ENCODE measurements around the gene DIO1.
A peak's percentile ranks its signal among the peaks of the same experiment; 100 is the strongest.

Gene DIO1

GRCh38 chr1:53899206-53899628 lies 5.2 kb downstream of the DIO1 start:
- Mint-ChIP-seq H3K27me3 (ENCODE audit: low read depth, poor library complexity) (peaks cover 15% of the 10 kb centered on the region), H3K27ac (peak overlapping the region; percentile 50), H3K36me3 (ENCODE audit: low read depth) (no peaks in the 10 kb centered on the region), H3K4me1 (peaks cover 43% of the 10 kb centered on the region), H3K9me3 (no peaks in the 10 kb centered on the region), H3K4me3 (no peak overlapping the region)
- no peak for TF ChIP-seq CTCF (IDR thresholded peaks at IDR 0.05)
- DNase-seq = no peak

DNA sequence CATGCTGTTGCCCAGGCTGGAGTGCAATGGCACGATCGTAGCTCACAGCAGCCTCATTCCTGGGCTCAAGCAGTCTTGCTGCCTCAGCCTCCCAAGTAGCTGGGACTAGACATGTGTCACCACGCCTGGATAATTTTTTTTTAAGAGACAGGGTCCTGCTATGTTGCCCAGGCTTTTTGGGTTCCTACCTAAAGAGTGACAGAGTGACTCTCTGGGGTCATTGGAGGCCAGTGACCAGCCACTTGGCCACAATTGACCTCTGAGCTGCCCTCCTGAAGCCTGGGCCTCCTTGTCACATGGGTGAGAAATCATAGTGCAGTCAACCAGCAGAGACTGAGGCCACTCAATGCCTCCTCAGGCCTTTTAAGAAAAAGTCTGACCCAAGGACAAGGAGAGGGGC lies 5.7 kb downstream of the DIO1 start:
- Mint-ChIP-seq H3K27me3 (ENCODE audit: low read depth, poor library complexity) (peaks cover 12% of the 10 kb centered on the region), H3K27ac (no peak overlapping the region), H3K9me3 (no peaks in the 10 kb centered on the region), H3K4me3 (no peak overlapping the region), H3K36me3 (ENCODE audit: low read depth) (no peaks in the 10 kb centered on the region), H3K4me1 (peaks cover 38% of the 10 kb centered on the region)
- no peak for DNase-seq
- TF ChIP-seq CTCF (IDR thresholded peaks at IDR 0.05) = no peak

DNA sequence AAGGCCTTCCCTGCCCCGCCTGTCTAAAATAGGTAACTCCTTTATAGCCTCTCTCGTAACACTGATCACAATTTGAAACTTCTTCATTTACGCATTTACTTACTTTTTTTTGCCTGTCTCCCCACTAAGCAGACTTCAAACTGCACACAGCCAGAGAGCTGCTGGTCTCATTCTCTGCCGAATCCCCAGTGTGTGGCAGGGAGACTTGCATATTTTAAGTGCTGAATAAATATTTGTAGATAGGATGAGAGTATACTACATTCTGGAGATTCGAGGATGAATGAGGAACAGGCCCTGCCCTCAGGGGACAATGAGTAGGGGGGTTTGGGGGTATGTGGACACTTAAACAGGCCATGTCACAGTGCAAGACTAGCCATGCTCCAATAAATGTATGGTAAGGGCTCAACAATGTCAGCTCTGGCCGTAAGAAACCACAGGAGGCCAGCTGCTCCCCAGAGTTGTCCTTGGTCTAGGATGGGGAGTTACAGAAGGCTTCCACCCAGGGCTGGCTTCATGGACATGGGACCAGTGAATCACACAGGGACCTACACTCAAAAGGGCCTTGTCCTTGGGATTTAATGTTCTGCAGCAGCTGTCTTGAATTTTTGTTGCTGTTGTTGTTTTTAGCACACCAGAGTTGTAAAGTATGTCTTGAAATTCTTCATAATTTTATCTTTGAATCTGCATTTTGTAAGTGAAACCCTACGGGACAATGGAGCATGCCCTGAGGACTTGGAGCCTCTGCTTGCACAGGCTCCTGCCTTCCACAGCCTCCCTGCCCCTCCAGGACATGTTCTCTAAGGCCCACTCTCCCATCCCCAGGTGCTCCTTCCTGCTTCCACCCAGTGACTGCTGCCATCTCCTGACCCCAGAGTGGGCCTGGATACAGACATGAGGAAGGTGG lies 8.5 kb downstream of the DIO1 start:
- H3K9me3 Mint-ChIP-seq = no peaks in the 10 kb centered on the region
- no peak overlapping the region for H3K27ac Mint-ChIP-seq
- H3K27me3 Mint-ChIP-seq (ENCODE audit: low read depth, poor library complexity) = peaks cover 3% of the 10 kb centered on the region
- peaks cover 15% of the 10 kb centered on the region for H3K4me1 Mint-ChIP-seq
- no peak for TF ChIP-seq CTCF (IDR thresholded peaks at IDR 0.05)
- no peak for DNase-seq
- no peak overlapping the region for H3K4me3 Mint-ChIP-seq
- no peaks in the 10 kb centered on the region for H3K36me3 Mint-ChIP-seq (ENCODE audit: low read depth)

DNA sequence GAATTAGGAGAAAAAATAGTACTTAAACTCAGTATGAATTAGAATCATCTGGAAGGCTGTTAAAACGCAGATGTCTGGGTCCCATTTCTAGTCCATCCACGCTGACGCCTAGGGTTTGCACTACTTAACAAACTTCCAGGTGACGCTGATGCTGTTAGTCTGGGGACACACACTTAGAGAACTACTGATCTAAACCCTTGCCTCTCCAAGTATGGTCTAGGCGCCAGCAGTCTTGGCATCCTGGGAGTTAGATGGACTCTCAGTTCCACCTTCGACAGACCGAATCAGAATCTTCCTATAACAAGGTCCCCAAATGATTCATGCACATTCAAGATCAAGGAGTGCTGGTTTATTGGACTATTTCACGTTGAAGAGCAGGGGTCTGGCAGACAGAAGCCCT lies 11.5 kb downstream of the DIO1 start:
- Mint-ChIP-seq H3K4me1 (no peaks in the 10 kb centered on the region), H3K36me3 (ENCODE audit: low read depth) (no peaks in the 10 kb centered on the region), H3K9me3 (no peaks in the 10 kb centered on the region), H3K27ac (no peak overlapping the region), H3K4me3 (no peak overlapping the region), H3K27me3 (ENCODE audit: low read depth, poor library complexity) (peaks cover 6% of the 10 kb centered on the region)
- DNase-seq = no peak
- no peak for TF ChIP-seq CTCF (IDR thresholded peaks at IDR 0.05)

- DNase-seq = no peak
- Mint-ChIP-seq H3K27ac (no peak overlapping the region), H3K4me1 (no peaks in the 10 kb centered on the region), H3K27me3 (ENCODE audit: low read depth, poor library complexity) (peaks cover 5% of the 10 kb centered on the region), H3K4me3 (no peak overlapping the region), H3K36me3 (ENCODE audit: low read depth) (no peaks in the 10 kb centered on the region), H3K9me3 (no peaks in the 10 kb centered on the region)
- no peak for TF ChIP-seq CTCF (IDR thresholded peaks at IDR 0.05)
Observed at GRCh38 chr1:53906121-53906520, 12.1 kb downstream of the DIO1 start.

GRCh38 chr1:53909946-53910345 lies 16.0 kb downstream of the DIO1 start:
- Mint-ChIP-seq H3K36me3 (ENCODE audit: low read depth) (no peaks in the 10 kb centered on the region), H3K27ac (no peak overlapping the region), H3K27me3 (ENCODE audit: low read depth, poor library complexity) (peaks cover 2% of the 10 kb centered on the region), H3K9me3 (no peaks in the 10 kb centered on the region), H3K4me1 (peaks cover 19% of the 10 kb centered on the region), H3K4me3 (no peak overlapping the region)
- no peak for TF ChIP-seq CTCF (IDR thresholded peaks at IDR 0.05)
- DNase-seq = no peak
